Measurements from ENCODE around the gene CTCFL. TPM values are rescaled to one million over a fixed set of nuclear protein-coding genes. Genes with fewer than 3 reads are reported as not detected.
"Not testable (repeated sequence)": the region's sequence is repeated elsewhere in the genome, so short reads cannot be mapped to it uniquely, and the experiment has no call there.

The CTCFL gene
- polyA plus RNA-seq, 6 donors from 2014 or later: not detected

DNA sequence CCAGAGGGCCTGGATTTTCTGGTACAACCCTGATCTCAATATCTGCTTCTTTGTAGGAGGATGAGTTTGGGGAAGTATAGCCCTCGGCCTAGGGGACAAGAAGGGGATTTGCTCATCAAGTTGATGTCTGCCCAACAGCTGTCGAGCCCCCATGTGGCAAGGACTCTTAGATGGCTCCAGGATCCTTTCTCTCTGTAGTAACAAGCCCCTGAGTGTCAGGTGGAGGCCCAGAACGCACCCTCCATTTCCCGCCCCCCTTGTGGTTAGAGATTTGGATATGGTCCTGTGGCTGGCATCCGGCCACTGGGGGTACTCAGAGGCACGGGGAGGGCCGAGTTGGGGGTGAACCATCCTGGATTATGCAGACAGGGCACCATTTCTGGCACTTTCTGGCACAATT is 50.1 kb downstream of the CTCFL start:
- peaks cover 56 to 90% (median 86%) of the 10 kb centered on the region in 3 donors for H3K4me1 Mint-ChIP-seq
- no peaks in the 10 kb centered on the region for H3K27me3 Mint-ChIP-seq
- peak; percentile 54 for DNase-seq
- peak overlapping the region; percentile 72 to 94 (median 82) for H3K4me3 Mint-ChIP-seq
- H3K27ac Mint-ChIP-seq: peak overlapping the region; percentile 69 to 98 (median 94)
- peak; percentile 5 to 13 for ATAC-seq (ENCODE audit: low read depth in 2 of 2)
- no peaks in the 10 kb centered on the region for H3K36me3 Mint-ChIP-seq
- peaks cover 0 to 2% (median 0%) of the 10 kb centered on the region in 7 donors for H3K9me3 Mint-ChIP-seq

DNA sequence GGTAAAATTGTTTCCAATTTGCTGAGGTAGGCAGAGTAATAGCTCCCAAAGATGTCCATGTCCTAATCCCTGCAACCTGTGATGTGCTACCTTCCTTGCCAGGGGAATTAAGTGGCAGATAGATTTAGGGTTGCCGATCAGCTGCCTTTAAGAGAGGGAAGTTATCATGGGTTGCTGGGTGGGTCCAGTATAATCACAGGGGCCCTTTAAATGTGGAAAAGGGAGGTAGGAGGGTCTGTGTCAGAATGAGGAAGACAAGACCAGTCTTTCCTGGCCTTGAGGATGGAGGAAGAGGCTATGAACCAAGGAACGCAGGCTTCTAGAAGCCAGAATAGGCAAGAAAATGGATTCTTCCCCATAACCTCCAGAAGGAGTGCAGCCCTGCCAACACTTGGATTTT is 50.7 kb downstream of the CTCFL start:
- Mint-ChIP-seq H3K4me1 (peaks cover 53 to 91% (median 87%) of the 10 kb centered on the region in 3 donors), H3K36me3 (no peaks in the 10 kb centered on the region), H3K27me3 (no peaks in the 10 kb centered on the region), H3K27ac (peak overlapping the region in 5 of 6 donors; percentile 30 to 95 (median 70)), H3K4me3 (peak overlapping the region in 7 of 8 donors; percentile 72 to 94 (median 87)), H3K9me3 (peaks cover 0 to 2% (median 0%) of the 10 kb centered on the region in 7 donors)
- no peak for ATAC-seq (ENCODE audit: low read depth in 2 of 2)
- no peak for DNase-seq

DNA sequence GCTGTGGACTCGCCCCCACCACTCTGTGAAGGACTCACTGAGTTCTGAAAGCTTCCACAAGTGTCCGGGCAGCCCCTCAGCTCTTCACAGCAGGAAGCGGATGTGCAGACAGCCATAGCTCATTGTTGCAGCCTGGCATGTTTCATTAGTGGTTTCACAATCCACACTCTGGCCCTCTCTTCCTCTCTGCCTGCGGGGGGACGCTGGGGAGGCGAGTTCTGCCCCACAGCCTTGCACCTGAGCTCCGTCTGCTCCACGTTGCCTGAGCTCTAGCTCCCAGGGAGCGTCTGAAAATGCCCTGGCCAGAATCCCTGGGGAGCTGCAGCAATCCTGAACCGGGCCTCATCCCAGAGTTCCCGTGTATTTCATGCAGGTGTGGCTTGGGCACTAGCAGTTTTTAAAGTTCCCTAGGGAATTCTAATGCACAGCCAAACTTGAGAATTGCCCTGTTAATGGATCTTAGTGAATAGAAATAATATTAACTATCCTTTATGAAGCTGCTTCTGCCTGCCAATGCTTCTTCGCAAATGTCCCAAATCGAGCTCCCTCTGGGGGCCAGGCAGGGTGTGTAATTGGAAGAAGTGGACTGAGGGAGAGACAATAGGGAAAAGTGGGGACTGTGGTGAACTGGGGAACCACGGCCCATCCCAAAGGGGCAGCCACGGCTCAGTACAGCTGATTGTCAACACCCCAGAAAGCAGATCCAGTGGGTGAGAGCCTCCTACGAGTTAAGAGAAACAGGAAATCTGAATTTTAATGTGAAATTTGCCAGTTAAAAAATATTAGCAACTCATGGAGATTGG is 51.5 kb downstream of the CTCFL start:
- Mint-ChIP-seq H3K36me3 (no peaks in the 10 kb centered on the region), H3K4me1 (peaks cover 57 to 92% (median 90%) of the 10 kb centered on the region in 3 donors), H3K4me3 (peak overlapping the region; percentile 72 to 94 (median 82)), H3K27me3 (no peaks in the 10 kb centered on the region), H3K27ac (peak overlapping the region; percentile 3 to 88 (median 78)), H3K9me3 (peaks cover 0 to 2% (median 0%) of the 10 kb centered on the region in 7 donors)
- ATAC-seq (ENCODE audit: low read depth in 2 of 2) (peak; percentile 76), DNase-seq (peak; percentile 68)

GRCh38 chr20:57472474-57472873 is 52.5 kb downstream of the CTCFL start:
- DNase-seq; ATAC-seq (ENCODE audit: low read depth in 2 of 2); H3K36me3 Mint-ChIP-seq; H3K27me3 Mint-ChIP-seq; H3K9me3 Mint-ChIP-seq: not testable (repeated sequence)
- Mint-ChIP-seq H3K4me3 (peak overlapping the region in 3 of 8 donors; percentile 12 to 94 (median 78)), H3K27ac (peak overlapping the region in 4 of 6 donors; percentile 30 to 85 (median 64)), H3K4me1 (peaks cover 59 to 90% (median 85%) of the 10 kb centered on the region in 3 donors)

GRCh38 chr20:57471496-57472372 is 53.2 kb downstream of the CTCFL start:
- Mint-ChIP-seq H3K4me3 (no peak overlapping the region), H3K4me1 (peaks cover 55 to 89% (median 77%) of the 10 kb centered on the region in 3 donors), H3K36me3 (no peaks in the 10 kb centered on the region), H3K27ac (peak overlapping the region in 3 of 6 donors; percentile 49 to 78 (median 57)), H3K27me3 (no peaks in the 10 kb centered on the region), H3K9me3 (peaks cover 0 to 2% (median 0%) of the 10 kb centered on the region in 7 donors)
- ATAC-seq (ENCODE audit: low read depth in 2 of 2) (no peak), DNase-seq (no peak)

GRCh38 chr20:57470666-57471495 is 54.1 kb downstream of the CTCFL start:
- ATAC-seq (ENCODE audit: low read depth in 2 of 2) (no peak), DNase-seq (no peak)
- H3K36me3 Mint-ChIP-seq: no peaks in the 10 kb centered on the region
- peak overlapping the region in 1 of 6 donors; percentile 68 for H3K27ac Mint-ChIP-seq
- H3K4me3 Mint-ChIP-seq: no peak overlapping the region
- peaks cover 0 to 2% (median 0%) of the 10 kb centered on the region in 7 donors for H3K9me3 Mint-ChIP-seq
- H3K4me1 Mint-ChIP-seq: peaks cover 49 to 80% (median 71%) of the 10 kb centered on the region in 3 donors
- peaks cover 0 to 4% (median 0%) of the 10 kb centered on the region in 3 donors for H3K27me3 Mint-ChIP-seq

DNA sequence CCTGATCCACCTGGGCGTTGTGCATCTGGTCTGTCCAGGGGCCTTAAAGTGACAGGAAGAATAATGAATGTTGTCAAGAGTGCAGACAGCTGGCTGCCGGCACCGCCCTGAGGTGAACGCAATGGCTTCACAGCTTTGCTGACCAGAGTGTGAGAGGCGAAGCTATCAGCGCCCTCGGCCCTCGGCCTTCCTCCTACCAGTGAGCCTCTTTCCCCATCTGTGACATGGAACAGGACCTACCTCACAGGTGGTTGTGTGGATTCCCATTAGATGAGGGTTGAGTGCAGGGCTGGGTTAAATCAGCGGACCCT is 54.8 kb downstream of the CTCFL start:
- H3K27ac Mint-ChIP-seq: no peak overlapping the region
- no peaks in the 10 kb centered on the region for H3K36me3 Mint-ChIP-seq
- peaks cover 0 to 4% (median 0%) of the 10 kb centered on the region in 3 donors for H3K27me3 Mint-ChIP-seq
- no peak for ATAC-seq (ENCODE audit: low read depth in 2 of 2)
- peaks cover 0 to 2% (median 0%) of the 10 kb centered on the region in 7 donors for H3K9me3 Mint-ChIP-seq
- no peak for DNase-seq
- no peak overlapping the region for H3K4me3 Mint-ChIP-seq
- H3K4me1 Mint-ChIP-seq: peaks cover 45 to 73% (median 64%) of the 10 kb centered on the region in 3 donors

DNA sequence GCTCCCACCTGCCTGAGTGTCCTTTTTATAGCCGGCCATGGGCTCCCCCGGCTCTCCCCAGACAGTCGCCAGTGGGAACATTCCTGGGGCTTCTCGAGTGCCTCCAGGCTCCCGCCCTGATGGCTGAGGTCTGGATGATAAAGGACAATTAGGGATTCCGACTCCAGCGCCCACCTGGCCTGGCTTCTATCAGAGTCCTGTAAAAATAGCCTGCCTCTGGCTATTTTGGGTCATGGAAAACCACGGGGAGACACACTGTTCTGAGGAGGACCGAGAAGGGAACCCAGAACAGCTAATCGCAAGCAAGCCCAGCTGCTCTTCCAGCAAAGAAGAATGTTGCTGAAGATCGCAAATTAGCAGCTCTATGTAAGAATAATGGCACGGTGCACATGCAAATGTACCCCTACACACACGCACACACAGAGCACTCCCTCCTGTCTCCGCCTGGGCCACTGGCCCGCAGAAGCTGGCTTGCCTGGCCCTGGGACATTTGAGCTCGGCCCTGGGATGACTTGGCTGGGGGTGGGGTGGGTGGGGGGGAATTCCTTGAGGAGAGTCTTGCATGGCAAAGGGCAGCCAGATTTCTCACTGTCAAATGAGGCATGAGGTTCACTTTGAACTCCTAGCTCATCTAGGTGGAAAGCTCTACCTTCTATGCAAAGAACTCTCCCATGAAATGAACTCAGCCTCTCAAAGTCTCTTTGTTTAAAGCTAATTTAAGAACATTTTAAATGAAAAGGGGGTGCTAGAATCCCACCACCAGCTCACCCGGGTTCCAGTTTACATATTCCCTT is 55.3 kb downstream of the CTCFL start:
- H3K9me3 Mint-ChIP-seq: peaks cover 0 to 2% (median 0%) of the 10 kb centered on the region in 7 donors
- no peak for DNase-seq
- no peaks in the 10 kb centered on the region for H3K36me3 Mint-ChIP-seq
- H3K4me3 Mint-ChIP-seq: peak overlapping the region in 4 of 8 donors; percentile 15 to 48 (median 28)
- peak overlapping the region in 1 of 6 donors; percentile 82 for H3K27ac Mint-ChIP-seq
- peaks cover 43 to 71% (median 58%) of the 10 kb centered on the region in 3 donors for H3K4me1 Mint-ChIP-seq
- no peak for ATAC-seq (ENCODE audit: low read depth in 2 of 2)
- peaks cover 0 to 4% (median 0%) of the 10 kb centered on the region in 3 donors for H3K27me3 Mint-ChIP-seq

DNA sequence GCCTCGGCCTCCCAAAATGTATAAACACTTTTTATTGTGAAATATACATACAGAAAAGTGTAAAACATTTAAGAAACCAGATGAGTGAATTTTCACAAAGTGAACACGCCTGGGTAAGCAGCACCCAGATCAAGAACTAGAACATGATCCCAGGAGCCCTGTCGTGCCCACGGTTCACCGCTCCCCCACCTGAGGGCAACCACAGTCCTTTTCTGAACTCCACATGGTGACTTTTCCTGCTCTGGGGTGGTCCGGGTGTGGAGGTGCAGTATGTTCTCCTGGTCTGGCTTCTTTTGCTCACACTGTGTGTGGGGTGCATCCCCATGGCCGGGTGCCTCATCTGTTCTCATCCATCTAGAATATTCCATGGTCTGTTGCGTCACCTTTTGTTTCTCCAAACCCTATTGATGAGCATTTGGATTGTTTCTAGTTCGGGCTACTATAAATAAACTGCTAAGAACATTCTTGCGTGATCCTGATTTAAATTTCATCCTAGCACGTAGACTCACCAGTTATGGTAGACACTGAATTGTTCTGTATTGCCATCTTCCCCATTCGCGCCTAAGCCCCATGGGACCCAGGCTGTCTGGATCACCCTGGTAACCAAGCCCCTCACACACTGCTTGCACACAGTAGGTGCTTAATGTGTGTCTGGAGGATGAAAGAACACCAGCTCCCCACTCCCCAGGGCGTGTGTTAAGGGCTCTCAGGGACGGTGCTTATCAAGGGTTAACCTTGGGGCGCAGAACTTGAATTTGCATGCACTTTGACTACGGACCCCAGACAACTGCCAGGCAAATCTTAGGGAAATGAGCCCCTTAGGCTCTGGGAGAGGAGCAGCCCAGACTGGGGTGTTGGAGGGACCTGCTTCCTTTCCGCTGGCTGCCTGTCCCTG is 56.2 kb downstream of the CTCFL start:
- DNase-seq: no peak
- Mint-ChIP-seq H3K4me1 (peaks cover 37 to 67% (median 55%) of the 10 kb centered on the region in 3 donors), H3K9me3 (no peaks in the 10 kb centered on the region), H3K27ac (peak overlapping the region in 4 of 6 donors; percentile 6 to 82 (median 22)), H3K4me3 (peak overlapping the region in 4 of 8 donors; percentile 23 to 56 (median 36)), H3K36me3 (no peaks in the 10 kb centered on the region), H3K27me3 (peaks cover 0 to 4% (median 0%) of the 10 kb centered on the region in 3 donors)
- ATAC-seq (ENCODE audit: low read depth in 2 of 2): peak; percentile 11 to 40

DNA sequence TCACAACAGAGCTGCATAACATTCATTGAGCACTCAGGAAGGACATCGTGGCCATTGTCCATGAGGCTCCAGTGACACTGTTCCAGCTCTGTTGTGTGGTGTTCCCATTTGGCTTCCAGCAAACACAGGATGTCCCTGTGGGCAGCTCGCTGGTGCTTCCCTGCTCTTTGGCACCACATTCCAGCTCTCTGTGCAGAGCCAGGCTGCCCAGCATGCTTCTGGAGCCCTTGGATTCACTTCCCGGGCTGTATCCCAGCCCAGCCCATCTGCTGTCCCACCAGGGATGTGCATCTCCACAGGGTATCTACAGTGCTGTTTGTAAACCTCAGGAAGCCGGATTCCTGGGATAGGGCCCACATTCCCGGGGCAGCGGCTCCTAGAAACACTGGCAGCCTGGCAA is 57.2 kb downstream of the CTCFL start:
- H3K4me1 Mint-ChIP-seq: peaks cover 28 to 65% (median 54%) of the 10 kb centered on the region in 3 donors
- no peaks in the 10 kb centered on the region for H3K36me3 Mint-ChIP-seq
- no peaks in the 10 kb centered on the region for H3K9me3 Mint-ChIP-seq
- H3K27ac Mint-ChIP-seq: peak overlapping the region in 1 of 6 donors; percentile 24
- ATAC-seq (ENCODE audit: low read depth in 2 of 2) (no peak), DNase-seq (no peak)
- H3K27me3 Mint-ChIP-seq: peaks cover 0 to 4% (median 0%) of the 10 kb centered on the region in 3 donors
- H3K4me3 Mint-ChIP-seq: no peak overlapping the region

DNA sequence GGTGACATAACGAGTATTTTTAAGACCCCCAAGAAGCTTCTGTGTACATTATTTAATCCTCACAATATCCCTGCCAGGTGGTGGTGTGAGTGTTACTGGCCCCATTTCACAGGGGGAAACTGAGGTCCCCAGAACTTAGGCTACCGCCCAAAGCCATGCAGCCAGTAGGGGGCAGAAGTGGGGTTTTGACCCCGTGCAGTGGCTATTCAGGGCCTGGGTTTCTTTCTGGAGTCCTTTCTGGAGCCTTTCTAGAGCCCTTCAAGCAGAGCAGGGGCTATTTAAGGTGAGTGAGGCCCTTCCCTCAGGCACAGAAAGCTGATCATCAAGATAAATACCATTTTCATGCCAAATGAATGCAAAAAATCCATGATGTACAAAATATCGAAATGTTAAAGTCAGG is 59.0 kb downstream of the CTCFL start:
- H3K9me3 Mint-ChIP-seq: no peaks in the 10 kb centered on the region
- H3K36me3 Mint-ChIP-seq: no peaks in the 10 kb centered on the region
- peak overlapping the region in 1 of 8 donors; percentile 70 for H3K4me3 Mint-ChIP-seq
- H3K27me3 Mint-ChIP-seq: peaks cover 0 to 4% (median 0%) of the 10 kb centered on the region in 3 donors
- ATAC-seq (ENCODE audit: low read depth in 2 of 2) (no peak), DNase-seq (no peak)
- H3K27ac Mint-ChIP-seq: no peak overlapping the region
- peaks cover 24 to 50% (median 43%) of the 10 kb centered on the region in 3 donors for H3K4me1 Mint-ChIP-seq

Measured in naive B cell (primary cell).